Calu3 (cell line): ENCODE results near the gene PDXDC1. TPM values are rescaled to one million over a fixed set of nuclear protein-coding genes. Genes with fewer than 3 reads are reported as not detected.
"Not testable (repeated sequence)": the region's sequence is repeated elsewhere in the genome, so short reads cannot be mapped to it uniquely, and the experiment has no call there.

Experiments
- BruUV-seq: library from RNA; stranded (reverse); fragments of 400-500 nt; replicated peaks from 2 replicates; lab custom pipeline; 2021; lab: Mats Ljungman, UMichigan
- CTCF ChIA-PET: fragments of 300-600 bp; sonication (Branson Sonifier 250); formaldehyde crosslinking; loops from one replicate; lab custom pipeline; 2022; ENCODE audit warnings: antibody characterized with exemption; lab: Charles Lee
- DNase-seq: peaks from one replicate; pipeline ENCODE4 v3.0.0; 2022
- H3K27ac Mint-ChIP-seq: one replicate; pipeline ENCODE4 v1.8.0; 2022; ENCODE audit warnings: mixed read lengths; ENCODE audit not compliant: unreplicated experiment
- H3K27me3 Mint-ChIP-seq: one replicate; pipeline ENCODE4 v1.8.0; 2022; ENCODE audit warnings: mixed read lengths; ENCODE audit not compliant: unreplicated experiment
- H3K36me3 Mint-ChIP-seq: one replicate; pipeline ENCODE4 v1.8.0; 2022; ENCODE audit warnings: mild to moderate bottlenecking, moderate library complexity, mixed read lengths; ENCODE audit not compliant: insufficient read depth, unreplicated experiment
- H3K4me1 Mint-ChIP-seq: one replicate; pipeline ENCODE4 v1.8.0; 2022; ENCODE audit warnings: mild to moderate bottlenecking, low read depth, mixed read lengths; ENCODE audit not compliant: unreplicated experiment
- H3K4me3 Mint-ChIP-seq: one replicate; pipeline ENCODE4 v1.8.0; 2022; ENCODE audit warnings: mild to moderate bottlenecking, low read depth, moderate library complexity, mixed read lengths; ENCODE audit not compliant: unreplicated experiment
- H3K9me3 Mint-ChIP-seq: one replicate; pipeline ENCODE4 v1.8.0; 2022; ENCODE audit warnings: low read depth, mixed read lengths; ENCODE audit not compliant: unreplicated experiment
- intact Hi-C: fragments of 100-400 bp; cut with micrococcal nuclease; formaldehyde crosslinking; loops from one replicate; pipeline ENCODE4 v1.10.0; 2022; ENCODE audit not compliant: unreplicated experiment
- total RNA-seq: library from RNA; stranded (reverse); gene quantifications from 2 replicates; pipeline ENCODE4 v1.2.3, GENCODE V29; 2022

The PDXDC1 gene
- total RNA-seq, 1 experiment from 2014 or later: 171 TPM

- intact Hi-C loops, DNase-seq, H3K36me3 Mint-ChIP-seq, CTCF ChIA-PET, H3K4me1 Mint-ChIP-seq, H3K27ac Mint-ChIP-seq, H3K9me3 Mint-ChIP-seq, BruUV-seq, H3K4me3 Mint-ChIP-seq, H3K27me3 Mint-ChIP-seq: not testable (repeated sequence)
Measured at GRCh38 chr16:15142891-15143600, 168.2 kb downstream of the PDXDC1 start.

DNA sequence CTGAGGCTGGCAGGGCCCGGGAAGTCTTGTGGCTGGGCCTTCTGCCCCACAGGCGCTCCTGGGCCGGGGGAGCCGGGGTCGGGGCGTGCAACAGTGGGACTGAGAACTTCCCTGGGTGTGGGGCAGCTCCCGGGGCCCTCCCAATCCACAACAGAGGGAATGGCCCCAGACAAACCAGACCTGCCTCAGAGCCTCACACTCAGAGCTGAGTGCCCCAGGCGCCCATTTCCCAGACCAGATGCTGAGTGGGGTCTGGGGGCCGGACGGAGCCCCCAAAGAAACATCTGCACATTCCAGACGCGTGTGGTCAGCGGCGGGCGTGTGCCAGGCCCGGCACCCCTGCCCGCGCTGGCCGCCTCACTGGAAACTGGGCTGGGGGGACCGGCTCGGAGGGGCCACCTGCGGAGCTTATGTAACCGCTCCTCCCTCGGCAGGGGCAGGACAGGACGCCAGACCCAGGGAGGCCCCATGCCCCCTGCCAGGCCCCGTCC, 168.8 kb downstream of the PDXDC1 start:
- intact Hi-C loops, H3K36me3 Mint-ChIP-seq, CTCF ChIA-PET, H3K4me3 Mint-ChIP-seq, BruUV-seq, DNase-seq, H3K4me1 Mint-ChIP-seq, H3K27me3 Mint-ChIP-seq, H3K9me3 Mint-ChIP-seq, H3K27ac Mint-ChIP-seq: not testable (repeated sequence)

GRCh38 chr16:15144092-15144631, 169.3 kb downstream of the PDXDC1 start:
- H3K4me1 Mint-ChIP-seq, H3K27ac Mint-ChIP-seq, H3K27me3 Mint-ChIP-seq, H3K4me3 Mint-ChIP-seq, CTCF ChIA-PET, intact Hi-C loops, H3K9me3 Mint-ChIP-seq, BruUV-seq, DNase-seq, H3K36me3 Mint-ChIP-seq: not testable (repeated sequence)

DNA sequence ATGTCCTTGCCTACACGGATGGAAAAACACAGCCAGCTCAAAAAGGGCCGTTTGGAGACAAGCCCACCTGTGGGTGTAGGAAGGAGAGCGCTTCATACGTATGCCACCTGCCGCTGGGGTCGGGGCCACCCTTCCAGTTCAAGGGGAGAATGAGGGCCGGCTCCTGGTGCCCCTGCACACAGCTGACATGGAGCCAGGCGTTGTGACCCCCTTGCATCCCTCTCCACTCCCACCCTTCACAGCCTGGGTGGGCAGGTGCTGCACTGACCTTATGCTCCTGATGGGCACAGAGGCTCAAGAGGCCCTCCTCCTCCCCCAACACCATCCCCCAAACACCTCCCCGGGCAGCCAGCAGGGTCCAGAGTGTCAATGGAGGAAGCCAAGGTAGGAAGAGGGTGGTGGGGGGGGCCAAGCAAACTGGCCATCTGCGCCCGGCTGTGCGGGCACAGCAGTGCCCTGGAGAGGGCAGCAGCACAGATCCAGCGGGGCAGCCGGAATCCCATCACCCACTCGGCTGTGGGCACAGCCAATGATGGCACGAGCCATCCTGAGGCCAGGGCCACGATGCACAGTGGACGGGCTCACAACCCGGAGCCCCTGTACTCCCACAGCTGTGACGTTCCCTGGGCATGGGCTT, 170.1 kb downstream of the PDXDC1 start:
- H3K36me3 Mint-ChIP-seq, H3K9me3 Mint-ChIP-seq, H3K4me1 Mint-ChIP-seq, H3K4me3 Mint-ChIP-seq, BruUV-seq, intact Hi-C loops, DNase-seq, H3K27me3 Mint-ChIP-seq, H3K27ac Mint-ChIP-seq, CTCF ChIA-PET: not testable (repeated sequence)

DNA sequence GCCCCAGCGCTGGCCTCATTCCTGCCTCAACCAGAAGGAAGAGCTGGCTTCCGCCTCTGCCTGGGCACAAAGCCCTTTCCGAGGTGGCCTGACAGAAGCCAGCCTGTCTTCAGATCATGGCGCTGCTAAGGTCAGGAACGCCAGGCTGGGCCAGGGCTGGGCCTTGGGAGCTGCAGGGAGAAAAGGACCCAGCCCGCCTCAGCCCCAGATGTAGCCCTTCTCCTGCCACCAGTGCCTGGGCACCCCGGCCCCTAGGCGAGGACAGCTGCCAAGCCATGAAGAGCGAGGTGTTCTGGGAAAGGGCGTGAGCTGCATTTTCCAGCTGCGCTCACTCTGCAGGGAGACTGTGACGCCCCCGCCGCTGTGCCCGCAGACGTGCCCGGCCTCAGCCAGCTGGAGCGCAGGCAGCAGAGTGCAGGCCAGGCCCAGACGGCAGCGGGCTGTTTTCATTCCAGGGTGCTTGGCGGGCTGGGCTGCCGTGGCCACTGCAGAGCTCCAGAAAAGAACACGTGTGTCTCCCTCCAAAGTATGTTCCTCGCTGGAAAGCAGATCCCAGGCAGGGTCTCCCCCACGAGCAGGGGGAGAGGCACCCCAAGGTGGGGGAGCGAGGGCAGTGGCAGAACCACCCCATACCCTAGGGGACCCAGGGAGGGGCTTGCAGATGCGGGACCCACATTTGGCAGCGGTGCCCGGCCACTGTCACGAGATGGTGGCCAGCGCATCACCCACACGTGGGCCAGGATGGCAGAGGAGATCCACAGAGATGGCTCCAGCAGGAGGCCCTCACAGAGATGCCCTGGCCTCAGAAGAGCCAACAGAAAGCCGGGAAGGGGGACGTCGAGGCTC, 170.8 kb downstream of the PDXDC1 start:
- H3K4me3 Mint-ChIP-seq, intact Hi-C loops: not testable (repeated sequence)

DNA sequence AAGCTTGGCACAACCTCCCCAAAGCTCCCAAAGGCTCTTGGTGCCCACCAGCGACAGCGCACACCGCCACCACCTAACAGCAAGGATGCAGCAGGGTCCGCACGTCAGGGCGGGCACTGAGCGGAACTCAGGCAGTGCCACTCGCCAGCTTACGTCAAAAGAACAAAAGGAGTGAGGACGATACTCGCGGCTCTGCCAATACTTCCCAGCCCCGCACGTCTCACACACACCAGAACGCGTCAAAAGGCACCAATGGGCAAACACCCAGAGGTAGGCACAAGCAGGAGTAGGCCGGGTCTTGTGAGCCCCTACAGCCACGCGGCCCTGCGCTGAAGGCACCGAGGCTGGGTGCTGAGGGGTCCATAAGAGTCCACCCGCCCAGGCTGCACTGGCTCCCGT, 171.4 kb downstream of the PDXDC1 start:
- intact Hi-C loops, H3K4me3 Mint-ChIP-seq, H3K27me3 Mint-ChIP-seq, H3K9me3 Mint-ChIP-seq, DNase-seq, H3K36me3 Mint-ChIP-seq, H3K27ac Mint-ChIP-seq, H3K4me1 Mint-ChIP-seq, BruUV-seq, CTCF ChIA-PET: not testable (repeated sequence)

More for the DNA sequence above, 170.8 kb downstream of the PDXDC1 start:
- BruUV-seq, CTCF ChIA-PET, H3K9me3 Mint-ChIP-seq, H3K27me3 Mint-ChIP-seq, H3K4me1 Mint-ChIP-seq, H3K36me3 Mint-ChIP-seq, H3K27ac Mint-ChIP-seq, DNase-seq: not testable (repeated sequence)

DNA sequence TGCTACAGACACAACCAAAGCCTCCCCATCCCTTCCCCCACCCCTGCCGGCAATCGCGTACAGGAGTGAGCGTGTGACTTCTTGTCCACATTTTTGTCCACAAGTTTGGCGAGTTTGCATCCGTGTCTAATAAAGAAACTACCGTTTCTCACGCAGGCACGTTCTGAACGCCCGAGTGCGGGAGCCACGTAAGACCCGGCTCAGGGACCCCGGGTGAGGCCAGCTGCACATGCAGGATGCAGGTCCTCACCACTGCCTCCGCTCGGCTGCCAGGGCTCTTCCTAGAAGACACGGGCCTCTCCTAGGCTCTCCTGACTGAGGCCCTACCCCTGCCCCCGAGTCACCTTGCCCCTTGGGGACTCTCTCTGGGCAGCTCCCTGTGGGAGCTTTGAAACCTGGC, 174.0 kb downstream of the PDXDC1 start:
- DNase-seq, H3K27me3 Mint-ChIP-seq, intact Hi-C loops, H3K4me1 Mint-ChIP-seq, H3K9me3 Mint-ChIP-seq, CTCF ChIA-PET, H3K27ac Mint-ChIP-seq, BruUV-seq, H3K36me3 Mint-ChIP-seq, H3K4me3 Mint-ChIP-seq: not testable (repeated sequence)

- intact Hi-C loops, H3K36me3 Mint-ChIP-seq, CTCF ChIA-PET, H3K9me3 Mint-ChIP-seq, H3K27ac Mint-ChIP-seq, H3K4me1 Mint-ChIP-seq, BruUV-seq, H3K4me3 Mint-ChIP-seq, DNase-seq, H3K27me3 Mint-ChIP-seq: not testable (repeated sequence)
Measured at GRCh38 chr16:15149260-15149659, 174.4 kb downstream of the PDXDC1 start.

- H3K36me3 Mint-ChIP-seq: peaks cover 11% of the 10 kb centered on the region
- H3K27ac Mint-ChIP-seq, H3K4me1 Mint-ChIP-seq, CTCF ChIA-PET, BruUV-seq, intact Hi-C loops, H3K9me3 Mint-ChIP-seq: not testable (repeated sequence)
- peaks cover 12% of the 10 kb centered on the region for H3K27me3 Mint-ChIP-seq
- peak overlapping the region; percentile 70 for H3K4me3 Mint-ChIP-seq
- DNase-seq: peak; percentile 31
Measured at GRCh38 chr16:15154005-15154404, 179.2 kb downstream of the PDXDC1 start.
